HG02623 (cell line): ENCODE measurements around the gene ABCA1.

Source experiments
- ATAC-seq: cut with Tn5 transposase; IDR thresholded peaks from one replicate; pipeline ENCODE4 v1.9.1; 2021; ENCODE audit warnings: moderate library complexity; ENCODE audit not compliant: unreplicated experiment

The ABCA1 gene

GRCh38 chr9:104805441-104805840, 122.5 kb downstream of the ABCA1 start:
- no peak for ATAC-seq

- no peak for ATAC-seq
Observed at GRCh38 chr9:104802906-104803305, 125.0 kb downstream of the ABCA1 start.

DNA sequence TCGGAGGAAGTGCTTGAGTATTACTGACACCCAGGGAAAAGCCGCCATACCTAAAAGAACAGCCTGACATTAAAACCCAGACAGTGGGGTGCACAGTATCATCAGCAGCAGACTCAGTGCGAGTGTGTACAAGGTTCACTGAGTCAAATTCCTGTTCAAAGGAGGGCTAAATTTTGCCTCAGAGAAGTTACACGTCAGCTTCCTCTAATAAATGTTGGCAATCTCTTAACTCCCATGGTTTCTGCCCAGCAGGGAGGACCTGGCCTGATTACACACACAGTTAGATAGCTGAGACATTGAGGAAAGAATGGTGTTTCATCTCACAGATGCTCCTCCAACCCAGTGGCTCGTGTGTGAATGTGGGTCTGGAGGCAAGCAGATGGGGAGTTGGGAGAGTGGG, 125.8 kb downstream of the ABCA1 start:
- ATAC-seq = no peak

DNA sequence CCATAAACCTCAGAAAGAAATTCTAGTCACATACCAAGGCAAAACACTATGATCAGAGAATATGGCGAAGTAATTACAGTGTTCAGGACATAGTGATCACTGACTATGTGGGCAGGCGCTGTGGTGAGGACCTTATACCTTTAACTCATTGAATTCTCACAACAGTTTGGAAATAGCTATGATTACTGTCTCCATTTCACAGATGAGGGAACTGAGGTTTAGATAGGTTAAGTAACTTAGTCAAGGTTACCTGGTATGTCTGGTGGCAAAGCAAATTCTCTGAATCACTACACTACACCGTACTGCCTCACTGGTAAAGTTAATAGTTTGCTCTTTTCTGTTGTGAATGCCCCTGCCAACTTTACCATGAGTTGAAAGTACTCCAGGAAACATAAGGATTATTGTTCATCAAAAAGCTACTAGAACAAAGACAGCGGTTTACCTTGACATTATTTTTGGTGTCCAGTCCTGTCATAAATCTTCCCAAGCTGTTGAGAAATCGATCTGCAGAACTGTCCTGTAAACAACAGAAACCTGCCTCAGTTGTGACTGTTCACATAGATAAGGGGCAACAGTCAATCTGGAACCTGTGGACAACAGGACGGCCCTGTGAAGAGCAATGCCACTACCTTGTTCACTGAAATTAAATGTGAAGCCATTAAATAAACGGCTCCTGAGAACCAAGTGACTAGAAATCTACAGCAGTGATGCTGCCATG, 127.7 kb downstream of the ABCA1 start:
- no peak for ATAC-seq

DNA sequence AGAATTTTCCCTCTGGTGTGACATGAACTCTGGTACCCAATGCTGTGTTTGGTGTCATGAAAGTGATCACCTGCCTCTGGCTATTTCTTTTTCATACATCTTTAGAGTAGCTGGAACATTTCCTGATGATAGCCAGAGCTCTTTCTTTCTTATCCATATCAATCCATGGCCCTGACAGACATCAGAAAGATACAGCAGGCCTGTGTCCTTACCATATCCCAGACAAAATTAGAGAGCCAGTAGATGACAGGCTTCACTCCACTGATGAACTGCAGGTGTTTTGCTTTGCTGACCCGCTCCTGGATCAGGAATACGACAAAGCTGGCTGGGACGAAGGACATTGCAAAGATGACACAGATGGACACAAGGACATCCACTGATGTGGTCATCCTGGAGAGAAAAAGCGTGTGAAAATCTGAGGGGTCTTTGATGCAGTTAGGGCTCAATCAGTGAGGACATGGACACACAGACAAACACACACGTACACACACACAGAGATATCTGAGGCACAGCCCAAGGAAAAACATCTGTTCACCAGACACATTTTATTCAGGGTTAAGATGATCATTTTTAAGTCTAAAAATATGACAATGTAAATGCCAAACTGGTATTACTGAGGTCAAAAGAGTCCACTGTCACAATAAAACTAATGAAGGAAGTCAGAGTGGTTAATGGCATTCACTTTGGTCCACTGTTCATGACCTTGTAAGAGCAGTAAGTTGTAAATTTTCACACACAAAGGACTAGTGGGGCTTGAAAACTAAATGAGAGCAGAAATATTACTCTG, 129.6 kb downstream of the ABCA1 start:
- ATAC-seq = no peak

- no peak for ATAC-seq
Observed at GRCh38 chr9:104795857-104796256, 132.1 kb downstream of the ABCA1 start.

- ATAC-seq = no peak
Observed at GRCh38 chr9:104795082-104795481, 132.9 kb downstream of the ABCA1 start.

- no peak for ATAC-seq
Observed at GRCh38 chr9:104794070-104794469, 133.9 kb downstream of the ABCA1 start.

- ATAC-seq = no peak
Observed at GRCh38 chr9:104788251-104788650, 139.7 kb downstream of the ABCA1 start.

DNA sequence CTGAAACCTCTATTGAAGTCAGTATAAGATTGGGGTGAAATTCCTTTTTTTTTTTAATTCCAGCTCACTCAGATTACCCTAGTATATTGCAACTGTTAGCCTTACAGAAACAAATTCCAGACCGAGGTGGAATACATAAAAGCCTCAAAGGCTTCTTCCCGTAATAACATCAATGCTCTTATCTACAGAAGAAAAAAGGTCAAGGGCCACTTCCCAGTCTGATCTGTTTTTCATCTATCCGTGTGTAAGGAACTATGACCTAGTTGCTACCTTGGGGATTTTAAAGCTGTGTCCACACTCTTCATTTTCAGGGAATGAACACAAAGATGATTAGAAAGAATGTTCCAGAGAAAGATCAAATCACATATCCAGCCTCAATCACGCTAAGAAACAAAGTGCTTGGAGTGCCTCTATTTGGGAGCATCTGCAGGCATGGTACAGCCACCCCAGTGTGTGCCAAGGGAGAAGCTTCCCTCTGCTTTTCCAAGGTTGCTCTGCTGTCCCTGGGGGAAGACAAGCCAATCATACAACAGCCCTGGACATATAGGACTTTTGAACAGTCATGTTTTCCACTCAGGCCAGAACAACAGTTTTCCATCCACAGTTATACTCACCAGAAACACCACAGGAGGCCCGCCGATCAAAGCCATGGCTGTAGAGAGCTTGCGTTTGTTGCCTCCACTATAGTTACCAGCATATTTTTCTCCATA, 140.5 kb downstream of the ABCA1 start:
- no peak for ATAC-seq

- ATAC-seq = no peak
Observed at GRCh38 chr9:104786293-104786692, 141.7 kb downstream of the ABCA1 start.

DNA sequence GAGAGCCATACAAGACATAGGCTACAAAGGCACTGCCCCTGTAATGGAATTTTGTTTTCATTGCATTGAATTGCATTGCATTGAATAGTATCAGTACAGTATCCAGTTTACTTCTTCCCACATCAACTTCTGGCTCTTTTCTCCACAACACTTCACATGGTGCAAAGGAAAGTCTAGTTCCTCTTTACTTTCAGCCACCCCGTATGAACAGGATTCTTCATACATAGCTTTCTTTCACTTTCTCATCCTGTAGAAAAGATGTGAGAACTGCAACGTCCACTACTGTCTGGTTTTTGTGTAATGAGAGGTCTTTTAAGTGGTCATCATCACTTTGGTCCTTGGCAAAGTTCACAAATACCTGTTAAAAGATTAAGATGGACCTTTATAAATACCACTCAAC, 143.9 kb downstream of the ABCA1 start:
- peak; percentile 87 for ATAC-seq

DNA sequence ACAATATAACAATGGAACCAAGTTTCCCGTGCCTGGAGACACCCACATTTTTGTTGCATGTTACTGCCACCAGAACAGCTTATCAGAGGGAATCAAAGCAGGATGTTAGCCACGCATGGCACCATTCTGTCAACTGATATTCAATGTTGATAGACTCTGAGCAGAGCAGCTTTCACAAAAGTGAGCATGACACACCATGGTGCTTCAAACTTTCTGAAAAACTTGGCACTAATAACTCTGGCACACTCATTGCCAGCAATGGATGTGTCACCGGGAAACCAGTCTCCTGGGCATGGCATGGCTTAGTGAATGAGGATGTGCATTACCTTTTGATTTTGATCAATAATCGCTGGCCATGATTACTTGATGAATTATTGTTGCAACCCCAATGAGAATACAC, 144.4 kb downstream of the ABCA1 start:
- ATAC-seq = no peak

DNA sequence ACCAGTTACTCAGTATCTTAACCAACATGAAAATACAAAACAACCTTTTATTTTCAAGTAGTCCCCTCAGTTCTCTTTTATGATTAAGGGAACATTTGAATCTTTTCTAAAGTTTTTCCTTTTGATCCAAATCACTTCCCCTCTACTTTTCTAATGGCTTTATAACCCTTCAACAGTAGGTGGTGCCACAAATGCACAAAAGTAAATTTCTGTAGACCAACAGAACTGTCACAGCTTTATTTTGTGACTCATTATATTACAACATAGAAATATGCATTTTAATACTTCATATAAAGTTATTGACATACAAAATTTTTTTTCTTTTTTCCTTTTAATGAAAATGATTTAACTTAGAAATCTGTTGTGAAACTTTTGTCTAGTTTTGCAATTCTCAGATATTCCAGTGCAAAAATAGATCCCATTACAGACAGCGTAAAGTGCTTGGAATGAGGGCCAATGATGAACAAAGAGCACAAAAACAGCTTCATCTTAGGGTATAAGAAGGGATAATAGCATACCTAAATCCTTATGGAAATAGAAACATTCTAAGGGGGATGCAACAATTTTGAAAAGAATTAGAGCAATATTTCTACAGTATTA, 147.1 kb downstream of the ABCA1 start:
- ATAC-seq = no peak

DNA sequence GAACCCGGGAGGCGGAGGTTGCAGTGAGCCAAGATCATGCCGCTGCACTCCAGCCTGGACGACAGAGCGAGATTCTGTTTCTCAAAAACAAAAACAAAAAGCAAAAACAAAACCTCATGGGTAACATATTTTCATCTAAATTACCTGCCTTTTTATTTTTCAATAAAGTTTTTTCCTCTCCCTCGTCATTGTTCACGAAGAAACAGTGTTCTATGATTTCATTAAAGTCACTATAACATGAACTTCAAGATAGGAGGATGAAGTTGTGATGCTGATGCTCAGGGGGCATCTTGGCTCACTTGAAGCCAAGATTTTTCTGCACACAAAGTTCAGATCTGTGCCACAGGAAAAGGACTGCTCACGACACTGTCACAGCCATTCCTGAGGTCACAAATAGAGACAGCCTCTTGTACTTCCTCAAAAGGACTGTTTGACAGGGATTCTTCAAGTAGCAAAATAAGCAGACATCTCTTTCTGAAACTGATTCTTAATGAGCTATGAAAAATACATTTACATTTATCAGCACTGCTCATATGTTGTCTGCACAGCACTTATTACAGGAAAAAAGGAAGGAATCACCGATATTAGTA, 147.9 kb downstream of the ABCA1 start:
- no peak for ATAC-seq

DNA sequence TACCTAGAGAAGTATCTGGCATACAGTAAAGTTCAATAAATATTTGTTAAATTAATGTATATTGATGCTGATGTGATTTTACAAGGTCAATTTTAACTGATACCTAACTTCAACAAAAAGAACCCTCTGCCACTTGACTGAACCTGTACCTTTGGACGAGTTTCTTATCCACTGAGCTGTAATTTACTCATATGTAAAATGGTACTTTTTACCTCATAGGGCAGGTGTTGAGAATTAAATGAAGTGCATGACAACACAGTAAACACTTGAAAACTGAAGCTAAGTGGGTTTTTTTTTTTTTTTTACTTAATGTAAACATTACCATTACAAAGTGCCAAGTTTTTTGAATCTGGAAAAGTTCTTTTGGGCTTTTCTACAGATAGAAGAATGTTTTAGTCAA, 148.6 kb downstream of the ABCA1 start:
- no peak for ATAC-seq

- ATAC-seq = no peak
Observed at GRCh38 chr9:104778802-104779201, 149.2 kb downstream of the ABCA1 start.

- no peak for ATAC-seq
Observed at GRCh38 chr9:104776797-104777196, 151.2 kb downstream of the ABCA1 start.

GRCh38 chr9:104775976-104776375, 152.0 kb downstream of the ABCA1 start:
- ATAC-seq = no peak

DNA sequence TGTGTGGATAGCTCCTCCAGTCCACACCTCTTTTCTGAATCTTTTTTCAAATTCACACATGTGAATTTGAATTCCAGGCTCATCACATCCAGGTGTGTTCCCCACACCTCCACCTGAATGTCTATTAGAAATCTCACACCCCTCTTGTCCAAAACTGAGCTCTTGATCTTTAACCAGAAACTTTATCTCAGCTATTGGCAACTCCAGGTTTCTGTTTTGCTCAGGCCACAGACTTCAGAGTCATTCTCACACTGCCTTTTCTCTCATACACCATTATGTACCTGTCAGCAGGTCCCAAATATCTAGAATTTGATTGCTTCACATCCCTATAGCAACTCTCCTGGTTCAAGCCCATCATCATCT, 152.4 kb downstream of the ABCA1 start:
- peak; percentile 59 for ATAC-seq
